Lung (tissue), 12 donors: ENCODE measurements around the gene SHF. TPM values are rescaled to one million over a fixed set of nuclear protein-coding genes. Genes with fewer than 3 reads are reported as not detected.

Experiments used
- ATAC-seq: fragments of 200-7000 bp; cut with Tn5 transposase; one replicate; pipeline ENCODE4 v1.9.1; 2020; ENCODE audit warnings: moderate number of reproducible peaks; ENCODE audit not compliant: insufficient read depth, low FRiP score
- DNase-seq, 3 donors: peaks; one replicate each; pipeline ENCODE4 v3.0.0-alpha.2; 2013 to 2017
- H3K27ac ChIP-seq, 2 donors: one replicate each; pipeline ENCODE4 v1.5.1; 2013; ENCODE audit warnings: mild to moderate bottlenecking in 2 of 2, moderate library complexity in 2 of 2, control low read depth in 1 of 2, inconsistent platforms in 1 of 2, low read depth in 1 of 2, low read length in 1 of 2
- H3K27me3 ChIP-seq, 3 donors: one replicate each; pipeline ENCODE4 v1.5.1; 2013; ENCODE audit warnings: low read length in 2 of 3; ENCODE audit not compliant: control insufficient read depth in 3 of 3, insufficient read depth in 3 of 3
- H3K36me3 ChIP-seq, 4 donors: one replicate each; pipeline ENCODE4 v1.5.1; 2013; ENCODE audit warnings: low read length in 4 of 4, mild to moderate bottlenecking in 1 of 4, moderate library complexity in 1 of 4; ENCODE audit not compliant: control insufficient read depth in 4 of 4, insufficient read depth in 4 of 4
- H3K4me1 ChIP-seq, 5 donors: one replicate each; pipeline ENCODE4 v1.5.1; 2013; ENCODE audit warnings: low read length in 5 of 5, mild to moderate bottlenecking in 2 of 5, moderate library complexity in 1 of 5; ENCODE audit not compliant: control insufficient read depth in 5 of 5, insufficient read depth in 5 of 5
- H3K4me3 ChIP-seq: one replicate; pipeline ENCODE4 v1.5.1; 2013; ENCODE audit warnings: mild to moderate bottlenecking, control low read depth, moderate library complexity
- H3K9ac ChIP-seq, 2 donors: one replicate each; pipeline ENCODE4 v1.5.1; 2013; ENCODE audit warnings: low read length in 2 of 2, control low read depth in 1 of 2; ENCODE audit not compliant: insufficient read depth in 1 of 2
- H3K9me3 ChIP-seq, 4 donors: one replicate each; pipeline ENCODE4 v1.5.1; 2013; ENCODE audit warnings: low read length in 3 of 4, mild to moderate bottlenecking in 1 of 4, moderate library complexity in 1 of 4; ENCODE audit not compliant: control insufficient read depth in 4 of 4, insufficient read depth in 3 of 4
- WGBS, 2 donors: extraction: QIAGEN DNeasy Blood & Tissue Kit; methylation state at CpG; one replicate each; pipeline ENCODE4 v1.1.7; 2013; 5-methylcytosine and 5-hydroxymethylcytosine counted together
- polyA plus RNA-seq, 2 donors: library from polyadenylated mRNA; stranded (reverse); fragments of 200-250 nt; gene quantifications; one replicate each; pipeline ENCODE4 v1.2.1, GENCODE V29; 2013
- total RNA-seq, 2 donors: library from RNA; depleted of rRNA in 1 of 2; stranded (reverse); fragments of >200 nt in 1 of 2; gene quantifications; one replicate each; pipeline ENCODE4 v1.2.1, GENCODE V29; 2014 to 2021
- TF ChIP-seq, protein P1 (sequence below): IDR thresholded peaks from 2 replicates; pipeline ENCODE4 v1.5.1; 2012; ENCODE audit warnings: mild to moderate bottlenecking; ENCODE audit errors: control extremely low read depth, extremely low read depth
- donor health status: control.
- donor health status: control.
- donor health status: Bipolar disorder and iron deficiency.
- donor health status: healthy.
- donor health status: DM: yes; HTN: yes; CAD: no.

The SHF gene
- total and polyA plus RNA-seq, 4 donors: 1.9 to 15.9 (median 4.0) TPM

DNA sequence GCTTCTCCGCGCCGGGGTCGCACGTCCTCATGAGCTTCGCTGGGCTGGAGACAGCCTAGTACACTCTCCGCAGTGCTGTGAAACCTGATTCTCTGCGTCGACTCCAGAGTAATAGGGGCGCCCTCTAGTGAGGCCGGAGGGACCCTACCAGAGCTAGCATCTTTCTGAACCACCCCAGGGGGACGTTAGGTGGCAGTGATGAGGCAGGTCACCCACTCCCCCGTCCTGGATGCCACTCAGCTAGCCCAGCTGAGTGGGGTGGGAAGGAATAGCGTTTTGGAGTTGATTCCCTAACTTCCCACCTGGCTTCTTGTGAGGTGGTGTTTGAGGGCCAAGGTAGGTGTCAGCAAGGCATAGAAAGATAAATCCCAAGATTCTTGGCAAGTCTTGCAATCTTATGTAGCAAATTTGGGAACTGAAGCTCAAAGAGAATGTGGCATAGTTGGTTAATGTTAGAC is 69.6 kb downstream of the SHF start:
- TF ChIP-seq, protein P1, sequence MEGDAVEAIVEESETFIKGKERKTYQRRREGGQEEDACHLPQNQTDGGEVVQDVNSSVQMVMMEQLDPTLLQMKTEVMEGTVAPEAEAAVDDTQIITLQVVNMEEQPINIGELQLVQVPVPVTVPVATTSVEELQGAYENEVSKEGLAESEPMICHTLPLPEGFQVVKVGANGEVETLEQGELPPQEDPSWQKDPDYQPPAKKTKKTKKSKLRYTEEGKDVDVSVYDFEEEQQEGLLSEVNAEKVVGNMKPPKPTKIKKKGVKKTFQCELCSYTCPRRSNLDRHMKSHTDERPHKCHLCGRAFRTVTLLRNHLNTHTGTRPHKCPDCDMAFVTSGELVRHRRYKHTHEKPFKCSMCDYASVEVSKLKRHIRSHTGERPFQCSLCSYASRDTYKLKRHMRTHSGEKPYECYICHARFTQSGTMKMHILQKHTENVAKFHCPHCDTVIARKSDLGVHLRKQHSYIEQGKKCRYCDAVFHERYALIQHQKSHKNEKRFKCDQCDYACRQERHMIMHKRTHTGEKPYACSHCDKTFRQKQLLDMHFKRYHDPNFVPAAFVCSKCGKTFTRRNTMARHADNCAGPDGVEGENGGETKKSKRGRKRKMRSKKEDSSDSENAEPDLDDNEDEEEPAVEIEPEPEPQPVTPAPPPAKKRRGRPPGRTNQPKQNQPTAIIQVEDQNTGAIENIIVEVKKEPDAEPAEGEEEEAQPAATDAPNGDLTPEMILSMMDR: peak; percentile 93
- H3K27me3 ChIP-seq: peaks cover 3 to 47% (median 45%) of the 10 kb centered on the region in 3 donors

DNA sequence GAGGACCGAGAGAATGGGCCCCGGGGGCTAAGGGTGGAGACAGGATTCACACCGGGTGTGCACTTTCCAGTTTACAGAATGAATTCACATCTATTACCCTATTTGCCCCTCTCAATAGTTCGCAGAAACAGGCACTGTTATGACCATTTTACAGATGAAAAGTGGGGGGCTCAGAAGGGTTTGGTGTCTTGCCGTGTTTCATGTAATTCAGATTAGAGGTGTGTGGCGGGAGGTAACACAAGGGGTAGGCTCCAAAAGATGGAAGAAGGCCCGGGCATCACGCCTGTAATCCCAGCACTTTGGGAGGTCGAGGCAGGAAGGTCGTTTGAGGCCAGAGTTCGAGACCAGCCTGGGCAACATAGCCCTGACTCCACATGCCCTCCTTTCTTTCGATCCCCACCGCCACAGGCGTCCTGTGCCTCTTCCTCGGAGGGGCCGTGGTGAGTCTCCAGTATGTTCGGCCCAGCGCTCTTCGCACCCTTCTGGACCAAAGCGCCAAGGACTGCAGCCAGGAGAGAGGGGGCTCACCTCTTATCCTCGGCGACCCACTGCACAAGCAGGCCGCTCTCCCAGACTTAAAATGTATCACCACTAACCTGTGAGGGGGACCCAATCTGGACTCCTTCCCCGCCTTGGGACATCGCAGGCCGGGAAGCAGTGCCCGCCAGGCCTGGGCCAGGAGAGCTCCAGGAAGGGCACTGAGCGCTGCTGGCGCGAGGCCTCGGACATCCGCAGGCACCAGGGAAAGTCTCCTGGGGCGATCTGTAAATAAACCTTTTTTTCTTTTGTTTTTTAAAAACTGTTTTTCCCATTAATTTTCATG is 70.2 kb downstream of the SHF start:
- ATAC-seq: no peak
- 23 to 40% methylated on average over 32 to 33 of the region's 33 CpGs for WGBS, 2 donors
- no peak overlapping the region for H3K4me3 ChIP-seq

More for the DNA sequence above, 69.6 kb downstream of the SHF start:
- H3K4me1 ChIP-seq: peaks cover 0 to 13% (median 0%) of the 10 kb centered on the region in 5 donors
- DNase-seq: peak; percentile 94 to 95 (median 95)
- H3K36me3 ChIP-seq: peaks cover 0 to 3% (median 0%) of the 10 kb centered on the region in 4 donors
- H3K9ac ChIP-seq: no peak overlapping the region
- 0 to 2% methylated on average over 14 of the region's 14 CpGs for WGBS, 2 donors
- no peak overlapping the region for H3K27ac ChIP-seq
- H3K9me3 ChIP-seq: peaks cover 0 to 16% (median 0%) of the 10 kb centered on the region in 4 donors
- ATAC-seq: peak; percentile 92
- no peak overlapping the region for H3K4me3 ChIP-seq

More for the DNA sequence above, 70.2 kb downstream of the SHF start:
- Histone ChIP-seq H3K9me3 (peaks cover 0 to 17% (median 0%) of the 10 kb centered on the region in 4 donors), H3K9ac (no peak overlapping the region), H3K27me3 (peaks cover 8 to 52% (median 50%) of the 10 kb centered on the region in 3 donors), H3K36me3 (peaks cover 0 to 3% (median 0%) of the 10 kb centered on the region in 4 donors), H3K4me1 (peaks cover 0 to 18% (median 0%) of the 10 kb centered on the region in 5 donors), H3K27ac (no peak overlapping the region)
- TF ChIP-seq, protein P1: no peak
- DNase-seq: no peak

Other genes with a start within 250 kb of the SHF start
- gene TERB2, start 231.3 kb downstream of the SHF start, total RNA-seq: not detected
- not detected for gene TERB2, start 231.3 kb downstream of the SHF start, polyA plus RNA-seq
- 10 to 100 TPM; 17.9 to 18.2 TPM for gene SORD, start 164.8 kb downstream of the SHF start, total RNA-seq
- gene SORD, start 164.8 kb downstream of the SHF start, polyA plus RNA-seq: 10 to 100 TPM in 1 of 2 donors, 1 to 10 TPM in 1; 3.5 to 14.9 TPM
- 1 to 10 TPM; 2.0 to 3.8 TPM for gene DUOX2, start 73.8 kb downstream of the SHF start, total RNA-seq
- 1 to 10 TPM; 1.0 to 2.1 TPM for gene DUOX2, start 73.8 kb downstream of the SHF start, polyA plus RNA-seq
- under 1 TPM in 1 of 2 donors, not detected in 1; 0.48 TPM for gene DUOXA2, start 73.6 kb downstream of the SHF start, total RNA-seq
- gene DUOXA2, start 73.6 kb downstream of the SHF start, polyA plus RNA-seq: under 1 TPM; 0.98 TPM
- gene DUOXA1, start 58.1 kb downstream of the SHF start, total RNA-seq: 100 to 1,000 TPM in 1 of 2 donors, 10 to 100 TPM in 1; 42.6 to 203 TPM
- gene DUOXA1, start 58.1 kb downstream of the SHF start, polyA plus RNA-seq: 100 to 1,000 TPM in 1 of 2 donors, 10 to 100 TPM in 1; 86.8 to 129 TPM
- 100 to 1,000 TPM in 1 of 2 donors, 10 to 100 TPM in 1; 61.7 to 363 TPM for gene DUOX1, start 58.0 kb downstream of the SHF start, total RNA-seq
- 100 to 1,000 TPM in 1 of 2 donors, 10 to 100 TPM in 1; 70.5 to 160 TPM for gene DUOX1, start 58.0 kb downstream of the SHF start, polyA plus RNA-seq
- 1 to 10 TPM in 1 of 2 donors, under 1 TPM in 1; 0.28 to 1.5 TPM for gene SLC28A2, start 64.3 kb upstream of the SHF start, total RNA-seq
- gene SLC28A2, start 64.3 kb upstream of the SHF start, polyA plus RNA-seq: under 1 TPM; 0.10 to 0.23 TPM
- gene GATM, start 190.6 kb upstream of the SHF start, total RNA-seq: 10 to 100 TPM in 1 of 2 donors, 1 to 10 TPM in 1; 6.3 to 12.2 TPM
- gene GATM, start 190.6 kb upstream of the SHF start, polyA plus RNA-seq: 1 to 10 TPM; 2.5 to 2.8 TPM